Measurements from ENCODE around the gene SH3BGR. TPM values are rescaled to one million over a fixed set of nuclear protein-coding genes. Genes with fewer than 3 reads are reported as not detected.

Gene SH3BGR
- total and polyA plus RNA-seq, 4 donors: 0.33 to 5.4 (median 2.0) TPM

DNA sequence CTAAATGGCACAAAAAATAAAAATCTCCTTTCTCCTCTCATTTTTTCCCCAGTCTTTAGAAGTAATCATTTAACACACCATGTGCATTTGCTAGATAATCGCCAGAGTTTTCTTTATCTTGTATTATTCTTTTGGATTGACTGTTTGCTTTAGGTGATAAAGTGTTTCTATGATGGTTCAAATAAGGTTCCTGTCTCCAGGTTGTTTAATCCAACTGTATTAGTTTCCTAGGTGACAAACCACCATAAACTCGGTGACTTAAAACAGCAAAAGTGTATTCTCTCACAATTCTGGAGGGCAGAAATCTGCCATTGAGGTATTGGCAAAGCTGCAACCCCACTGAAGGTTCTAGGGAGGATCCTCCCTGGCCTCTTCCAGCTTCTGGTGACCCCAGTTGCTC is 109.4 kb downstream of the SH3BGR start:
- H3K27me3 ChIP-seq (ENCODE audit: control insufficient read depth in 4 of 4, insufficient read depth in 4 of 4, low read length in 3 of 4): no peaks in the 10 kb centered on the region
- WGBS: 51% methylated on average over 2 of the region's 2 CpGs
- TF ChIP-seq SP1 (IDR thresholded peaks at IDR 0.05) (no peak), RXRA (IDR thresholded peaks at IDR 0.05) (no peak), JUND (IDR thresholded peaks at IDR 0.05) (no peak), RAD21 (IDR thresholded peaks at IDR 0.05) (no peak), NR2F2 (IDR thresholded peaks at IDR 0.05) (no peak), GABPA (IDR thresholded peaks at IDR 0.05 in 1 of 2, conservative IDR thresholded peaks at IDR 0.05 in 1 of 2) (no peak), FOXA1 (IDR thresholded peaks at IDR 0.05) (no peak), ATF3 (IDR thresholded peaks at IDR 0.05) (no peak), TAF1 (conservative IDR thresholded peaks at IDR 0.05) (no peak)
- H3K4me1 ChIP-seq (ENCODE audit: control insufficient read depth in 4 of 4, insufficient read depth in 4 of 4, low read length in 3 of 4): no peaks in the 10 kb centered on the region
- H3K4me3 ChIP-seq (ENCODE audit: low read depth in 1 of 3, low read length in 3 of 3): no peak overlapping the region
- no peak for DNase-seq (ENCODE audit: low spot score)
- H3K9me3 ChIP-seq (ENCODE audit: control insufficient read depth in 4 of 4, low read length in 3 of 4): no peaks in the 10 kb centered on the region
- H3K27ac ChIP-seq (ENCODE audit: low read depth in 1 of 2, low read length in 2 of 2): no peak overlapping the region
- no peaks in the 10 kb centered on the region for H3K36me3 ChIP-seq (ENCODE audit: control insufficient read depth in 4 of 4, insufficient read depth in 3 of 4, low read depth in 1 of 4, low read length in 3 of 4)
- no peak overlapping the region for H3K9ac ChIP-seq (ENCODE audit: low read depth in 1 of 2, low read length in 2 of 2)

DNA sequence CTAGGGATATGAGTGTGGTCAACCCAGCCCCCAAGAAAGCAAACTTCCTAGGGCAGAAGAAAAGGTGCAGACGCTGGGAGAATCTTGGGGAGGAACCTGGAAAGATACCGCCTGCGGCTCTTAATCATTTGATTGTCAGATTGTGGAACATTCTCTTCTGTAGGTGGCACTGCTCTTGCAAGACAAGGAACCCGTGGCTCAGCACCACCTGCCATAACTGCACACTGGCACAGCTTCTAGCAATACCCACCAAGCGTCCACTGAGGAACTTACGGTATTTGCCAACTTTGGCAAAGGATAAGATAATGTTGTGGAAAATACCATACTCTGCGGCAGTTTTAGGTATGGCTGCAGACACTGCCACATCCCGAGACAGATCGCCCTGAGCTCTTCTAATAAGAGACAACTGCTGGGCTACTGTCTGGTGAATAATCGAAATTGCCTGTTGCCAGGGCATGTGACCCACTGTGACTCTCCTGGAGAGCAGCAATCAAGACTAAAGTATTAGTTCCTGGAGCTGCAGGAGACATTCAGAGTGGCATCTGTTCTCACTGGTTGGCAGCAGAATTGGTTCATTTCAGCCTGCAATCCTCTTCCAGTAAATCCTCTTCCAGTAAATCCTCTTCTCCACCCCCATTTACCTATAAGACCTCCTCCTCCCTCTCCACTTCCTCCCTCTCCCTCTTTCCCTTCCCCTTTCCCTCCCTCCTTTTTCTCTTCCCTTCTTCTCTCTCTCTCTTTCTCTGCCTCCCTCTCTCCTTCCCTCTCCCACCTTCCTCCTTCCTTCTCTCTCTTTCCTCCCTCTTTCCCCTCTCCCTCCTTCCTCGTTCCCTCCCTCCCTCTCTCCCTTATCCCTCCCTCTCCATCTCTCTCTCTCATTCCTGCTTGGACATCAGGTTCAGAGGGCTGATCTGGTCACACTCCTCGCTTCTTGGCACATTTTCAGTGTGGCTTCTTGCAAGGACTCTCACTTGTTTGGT is 111.3 kb downstream of the SH3BGR start:
- TF ChIP-seq TAF1 (conservative IDR thresholded peaks at IDR 0.05) (no peak), YY1 (IDR thresholded peaks at IDR 0.05) (no peak), NR2F2 (IDR thresholded peaks at IDR 0.05) (no peak), SP1 (IDR thresholded peaks at IDR 0.05) (no peak), ATF3 (IDR thresholded peaks at IDR 0.05) (no peak), FOXA1 (IDR thresholded peaks at IDR 0.05) (no peak), GABPA (IDR thresholded peaks at IDR 0.05 in 1 of 2, conservative IDR thresholded peaks at IDR 0.05 in 1 of 2) (no peak), HNF4A (conservative IDR thresholded peaks at IDR 0.05) (no peak), JUND (IDR thresholded peaks at IDR 0.05) (no peak), FOXA2 (IDR thresholded peaks at IDR 0.05) (no peak), RXRA (IDR thresholded peaks at IDR 0.05) (no peak), ZBTB33 (IDR thresholded peaks at IDR 0.05) (no peak), EGR1 (IDR thresholded peaks at IDR 0.05; ENCODE audit: low read depth in 2 of 2) (no peak), HNF4G (IDR thresholded peaks at IDR 0.05) (no peak), RAD21 (IDR thresholded peaks at IDR 0.05) (no peak), REST (IDR thresholded peaks at IDR 0.05) (no peak)
- TF ChIP-seq, protein P1, sequence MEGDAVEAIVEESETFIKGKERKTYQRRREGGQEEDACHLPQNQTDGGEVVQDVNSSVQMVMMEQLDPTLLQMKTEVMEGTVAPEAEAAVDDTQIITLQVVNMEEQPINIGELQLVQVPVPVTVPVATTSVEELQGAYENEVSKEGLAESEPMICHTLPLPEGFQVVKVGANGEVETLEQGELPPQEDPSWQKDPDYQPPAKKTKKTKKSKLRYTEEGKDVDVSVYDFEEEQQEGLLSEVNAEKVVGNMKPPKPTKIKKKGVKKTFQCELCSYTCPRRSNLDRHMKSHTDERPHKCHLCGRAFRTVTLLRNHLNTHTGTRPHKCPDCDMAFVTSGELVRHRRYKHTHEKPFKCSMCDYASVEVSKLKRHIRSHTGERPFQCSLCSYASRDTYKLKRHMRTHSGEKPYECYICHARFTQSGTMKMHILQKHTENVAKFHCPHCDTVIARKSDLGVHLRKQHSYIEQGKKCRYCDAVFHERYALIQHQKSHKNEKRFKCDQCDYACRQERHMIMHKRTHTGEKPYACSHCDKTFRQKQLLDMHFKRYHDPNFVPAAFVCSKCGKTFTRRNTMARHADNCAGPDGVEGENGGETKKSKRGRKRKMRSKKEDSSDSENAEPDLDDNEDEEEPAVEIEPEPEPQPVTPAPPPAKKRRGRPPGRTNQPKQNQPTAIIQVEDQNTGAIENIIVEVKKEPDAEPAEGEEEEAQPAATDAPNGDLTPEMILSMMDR (IDR thresholded peaks at IDR 0.05; ENCODE audit: low read depth, low read length, missing input control): no peak
- TF ChIP-seq, protein P2, sequence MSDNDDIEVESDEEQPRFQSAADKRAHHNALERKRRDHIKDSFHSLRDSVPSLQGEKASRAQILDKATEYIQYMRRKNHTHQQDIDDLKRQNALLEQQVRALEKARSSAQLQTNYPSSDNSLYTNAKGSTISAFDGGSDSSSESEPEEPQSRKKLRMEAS (IDR thresholded peaks at IDR 0.05): no peak
- no peak for DNase-seq (ENCODE audit: low spot score)
- no peak overlapping the region for H3K4me3 ChIP-seq (ENCODE audit: low read depth in 1 of 3, low read length in 3 of 3)
- WGBS: 79% methylated on average over 12 of the region's 12 CpGs
- H3K9me3 ChIP-seq (ENCODE audit: control insufficient read depth in 4 of 4, low read length in 3 of 4): no peaks in the 10 kb centered on the region
- no peaks in the 10 kb centered on the region for H3K27me3 ChIP-seq (ENCODE audit: control insufficient read depth in 4 of 4, insufficient read depth in 4 of 4, low read length in 3 of 4)
- no peaks in the 10 kb centered on the region for H3K36me3 ChIP-seq (ENCODE audit: control insufficient read depth in 4 of 4, insufficient read depth in 3 of 4, low read depth in 1 of 4, low read length in 3 of 4)
- H3K9ac ChIP-seq (ENCODE audit: low read depth in 1 of 2, low read length in 2 of 2): no peak overlapping the region
- H3K4me1 ChIP-seq (ENCODE audit: control insufficient read depth in 4 of 4, insufficient read depth in 4 of 4, low read length in 3 of 4): no peaks in the 10 kb centered on the region
- H3K27ac ChIP-seq (ENCODE audit: low read depth in 1 of 2, low read length in 2 of 2): no peak overlapping the region

Measured in liver (tissue), 9 donors.